K562 (cell line): ENCODE results near the gene CCNL1.

ENCODE experiments used
- MYC ChIP-seq, 2 experiments: fragments of 250-450 bp in 1 of 2; sonication (Bioruptor Pico) in 1 of 2; IDR thresholded peaks; 2 replicates each; pipeline versions ENCODE4 v1.5.1 to v1.6.1; 2012 to 2021; ENCODE audit warnings: low read depth in 2 of 2, borderline replicate concordance in 1 of 2, improper control_type of control experiment in 1 of 2, low read length in 1 of 2, mild to moderate bottlenecking in 1 of 2, moderate library complexity in 1 of 2
- POLR2G ChIP-seq: fragments of 200-400 bp; formaldehyde crosslinking; IDR thresholded peaks from 2 replicates; pipeline ENCODE4 v1.6.1; 2017; ENCODE audit warnings: low read depth, mild to moderate bottlenecking, antibody characterized with exemption, low read length, moderate library complexity
- ZBTB8A ChIP-seq: fragments of 450-650 bp; IDR thresholded peaks from 2 replicates; pipeline ENCODE4 v1.6.1; 2018; ENCODE audit warnings: mild to moderate bottlenecking, moderate library complexity; ENCODE audit not compliant: partially characterized antibody
- ZNF696 ChIP-seq: fragments of 250-450 bp; sonication (Bioruptor Pico); conservative IDR thresholded peaks from 2 replicates; pipeline ENCODE4 v1.4.0; 2020; ENCODE audit warnings: mild to moderate bottlenecking, moderate library complexity
- TF ChIP-seq, protein P1 (sequence below): fragments of 450-650 bp; IDR thresholded peaks from 2 replicates; pipeline ENCODE4 v1.6.1; 2016; ENCODE audit warnings: low read depth
- TF ChIP-seq, protein P2 (sequence below), 3 experiments: IDR thresholded peaks in 2 of 3; conservative IDR thresholded peaks in 1 of 3; 2 replicates each; pipeline ENCODE4 v1.5.1; 2011 to 2012; ENCODE audit warnings: low read length in 3 of 3, mild to moderate bottlenecking in 3 of 3, control low read depth in 2 of 3, improper control_type of control experiment in 1 of 3, inconsistent platforms in 1 of 3, low read depth in 1 of 3, mixed read lengths in 1 of 3, moderate library complexity in 1 of 3; ENCODE audit not compliant: insufficient read depth in 2 of 3

DNA sequence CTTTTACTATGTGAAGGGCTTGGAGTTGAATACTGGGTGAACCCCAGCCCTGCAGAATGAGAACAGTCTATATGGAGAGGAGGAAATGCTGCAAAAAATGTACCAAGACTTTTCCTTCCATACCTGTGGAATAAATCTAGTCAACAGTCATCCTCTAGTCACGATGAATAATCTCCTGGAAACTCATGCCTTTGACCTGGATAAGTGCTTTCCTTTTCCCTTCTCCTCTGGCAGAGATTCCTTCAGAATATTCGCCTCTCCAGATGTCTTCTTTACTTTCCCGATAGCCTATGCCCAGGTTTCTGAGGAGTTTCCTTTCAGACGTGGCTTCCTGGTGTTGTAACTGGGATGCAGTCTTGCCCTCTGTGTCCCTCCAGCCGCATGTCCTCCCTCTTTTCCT lies 28.1 kb downstream of the CCNL1 start:
- TF ChIP-seq, protein P1, sequence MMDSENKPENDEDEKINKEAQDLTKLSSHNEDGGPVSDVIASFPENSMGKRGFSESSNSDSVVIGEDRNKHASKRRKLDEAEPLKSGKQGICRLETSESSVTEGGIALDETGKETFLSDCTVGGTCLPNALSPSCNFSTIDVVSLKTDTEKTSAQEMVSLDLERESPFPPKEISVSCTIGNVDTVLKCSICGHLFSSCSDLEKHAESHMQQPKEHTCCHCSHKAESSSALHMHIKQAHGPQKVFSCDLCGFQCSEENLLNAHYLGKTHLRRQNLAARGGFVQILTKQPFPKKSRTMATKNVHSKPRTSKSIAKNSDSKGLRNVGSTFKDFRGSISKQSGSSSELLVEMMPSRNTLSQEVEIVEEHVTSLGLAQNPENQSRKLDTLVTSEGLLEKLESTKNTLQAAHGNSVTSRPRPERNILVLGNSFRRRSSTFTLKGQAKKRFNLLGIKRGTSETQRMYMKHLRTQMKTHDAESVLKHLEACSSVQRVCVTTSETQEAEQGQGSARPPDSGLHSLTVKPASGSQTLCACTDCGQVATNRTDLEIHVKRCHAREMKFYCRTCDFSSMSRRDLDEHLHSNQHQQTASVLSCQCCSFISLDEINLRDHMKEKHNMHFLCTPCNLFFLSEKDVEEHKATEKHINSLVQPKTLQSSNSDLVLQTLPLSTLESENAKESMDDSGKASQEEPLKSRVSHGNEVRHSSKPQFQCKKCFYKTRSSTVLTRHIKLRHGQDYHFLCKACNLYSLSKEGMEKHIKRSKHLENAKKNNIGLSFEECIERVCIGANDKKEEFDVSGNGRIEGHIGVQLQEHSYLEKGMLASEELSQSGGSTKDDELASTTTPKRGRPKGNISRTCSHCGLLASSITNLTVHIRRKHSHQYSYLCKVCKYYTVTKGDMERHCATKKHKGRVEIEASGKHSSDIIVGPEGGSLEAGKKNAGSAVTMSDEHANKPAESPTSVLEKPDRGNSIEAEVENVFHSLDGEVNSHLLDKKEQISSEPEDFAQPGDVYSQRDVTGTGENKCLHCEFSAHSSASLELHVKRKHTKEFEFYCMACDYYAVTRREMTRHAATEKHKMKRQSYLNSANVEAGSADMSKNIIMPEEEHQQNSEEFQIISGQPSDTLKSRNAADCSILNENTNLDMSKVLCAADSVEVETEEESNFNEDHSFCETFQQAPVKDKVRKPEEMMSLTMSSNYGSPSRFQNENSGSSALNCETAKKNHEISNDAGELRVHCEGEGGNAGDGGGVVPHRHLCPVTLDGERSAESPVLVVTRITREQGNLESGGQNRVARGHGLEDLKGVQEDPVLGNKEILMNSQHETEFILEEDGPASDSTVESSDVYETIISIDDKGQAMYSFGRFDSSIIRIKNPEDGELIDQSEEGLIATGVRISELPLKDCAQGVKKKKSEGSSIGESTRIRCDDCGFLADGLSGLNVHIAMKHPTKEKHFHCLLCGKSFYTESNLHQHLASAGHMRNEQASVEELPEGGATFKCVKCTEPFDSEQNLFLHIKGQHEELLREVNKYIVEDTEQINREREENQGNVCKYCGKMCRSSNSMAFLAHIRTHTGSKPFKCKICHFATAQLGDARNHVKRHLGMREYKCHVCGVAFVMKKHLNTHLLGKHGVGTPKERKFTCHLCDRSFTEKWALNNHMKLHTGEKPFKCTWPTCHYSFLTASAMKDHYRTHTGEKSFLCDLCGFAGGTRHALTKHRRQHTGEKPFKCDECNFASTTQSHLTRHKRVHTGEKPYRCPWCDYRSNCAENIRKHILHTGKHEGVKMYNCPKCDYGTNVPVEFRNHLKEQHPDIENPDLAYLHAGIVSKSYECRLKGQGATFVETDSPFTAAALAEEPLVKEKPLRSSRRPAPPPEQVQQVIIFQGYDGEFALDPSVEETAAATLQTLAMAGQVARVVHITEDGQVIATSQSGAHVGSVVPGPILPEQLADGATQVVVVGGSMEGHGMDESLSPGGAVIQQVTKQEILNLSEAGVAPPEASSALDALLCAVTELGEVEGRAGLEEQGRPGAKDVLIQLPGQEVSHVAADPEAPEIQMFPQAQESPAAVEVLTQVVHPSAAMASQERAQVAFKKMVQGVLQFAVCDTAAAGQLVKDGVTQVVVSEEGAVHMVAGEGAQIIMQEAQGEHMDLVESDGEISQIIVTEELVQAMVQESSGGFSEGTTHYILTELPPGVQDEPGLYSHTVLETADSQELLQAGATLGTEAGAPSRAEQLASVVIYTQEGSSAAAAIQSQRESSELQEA: no peak
- TF ChIP-seq, protein P2, sequence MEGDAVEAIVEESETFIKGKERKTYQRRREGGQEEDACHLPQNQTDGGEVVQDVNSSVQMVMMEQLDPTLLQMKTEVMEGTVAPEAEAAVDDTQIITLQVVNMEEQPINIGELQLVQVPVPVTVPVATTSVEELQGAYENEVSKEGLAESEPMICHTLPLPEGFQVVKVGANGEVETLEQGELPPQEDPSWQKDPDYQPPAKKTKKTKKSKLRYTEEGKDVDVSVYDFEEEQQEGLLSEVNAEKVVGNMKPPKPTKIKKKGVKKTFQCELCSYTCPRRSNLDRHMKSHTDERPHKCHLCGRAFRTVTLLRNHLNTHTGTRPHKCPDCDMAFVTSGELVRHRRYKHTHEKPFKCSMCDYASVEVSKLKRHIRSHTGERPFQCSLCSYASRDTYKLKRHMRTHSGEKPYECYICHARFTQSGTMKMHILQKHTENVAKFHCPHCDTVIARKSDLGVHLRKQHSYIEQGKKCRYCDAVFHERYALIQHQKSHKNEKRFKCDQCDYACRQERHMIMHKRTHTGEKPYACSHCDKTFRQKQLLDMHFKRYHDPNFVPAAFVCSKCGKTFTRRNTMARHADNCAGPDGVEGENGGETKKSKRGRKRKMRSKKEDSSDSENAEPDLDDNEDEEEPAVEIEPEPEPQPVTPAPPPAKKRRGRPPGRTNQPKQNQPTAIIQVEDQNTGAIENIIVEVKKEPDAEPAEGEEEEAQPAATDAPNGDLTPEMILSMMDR (IDR thresholded peaks at IDR 0.05 in 2 of 3, conservative IDR thresholded peaks at IDR 0.05 in 1 of 3; ENCODE audit: insufficient read depth in 2 of 3, low read depth in 1 of 3, low read length in 3 of 3): no peak
- no peak for TF ChIP-seq MYC (IDR thresholded peaks at IDR 0.05; ENCODE audit: low read depth, low read length)
- no peak for TF ChIP-seq MYC (CRISPR knock-in tag; IDR thresholded peaks at IDR 0.05; ENCODE audit: borderline replicate concordance, low read depth)
- no peak for TF ChIP-seq ZNF696 (CRISPR knock-in tag)
- TF ChIP-seq ZBTB8A: no peak
- TF ChIP-seq POLR2G: no peak
